GM12878 (cell line): ENCODE results near the gene LAS1L. TPM values are rescaled to one million over a fixed set of nuclear protein-coding genes. Genes with fewer than 3 reads are reported as not detected.

Source experiments
- ATAC-seq: fragments of 200-7000 bp; cut with Tn5 transposase; 3 replicates; pipeline ENCODE4 v1.9.1; 2020; ENCODE audit warnings: mild to moderate bottlenecking, moderate library complexity
- BruUV-seq: library from RNA; stranded (reverse); fragments of 400-500 nt; replicated peaks from 2 replicates; lab custom pipeline; 2021; lab: Mats Ljungman, UMichigan
- CTCF ChIA-PET: fragments of 300-600 bp; sonication (Branson Sonifier 250); formaldehyde crosslinking; extraction: SDS; loops from one replicate; lab custom pipeline; 2021; ENCODE audit warnings: inconsistent platforms; lab: Yijun Ruan, JAX
- POLR2A ChIA-PET: fragments of 350-600 bp; formaldehyde crosslinking; extraction: SDS; loops from one replicate; lab custom pipeline; 2021; ENCODE audit warnings: inconsistent platforms; lab: Charles Lee
- RAD21 ChIA-PET: fragments of 300-600 bp; sonication (Branson Sonifier 250); formaldehyde crosslinking; loops from one replicate; lab custom pipeline; 2023; ENCODE audit warnings: antibody characterized with exemption; ENCODE audit not compliant: unreplicated experiment; lab: Charles Lee
- SMC1A ChIA-PET: fragments of 300-600 bp; sonication (Branson Sonifier 250); formaldehyde crosslinking; loops from one replicate; lab custom pipeline; 2023; ENCODE audit not compliant: unreplicated experiment, uncharacterized antibody; lab: Charles Lee
- DNase-seq: peaks from one replicate; pipeline ENCODE4 v3.0.0-alpha.2; 2011; ENCODE audit warnings: low read depth, low spot score
- FAIRE-seq: peaks from 3 replicates; lab custom pipeline; 2011; peaks lifted over from hg19 to GRCh38; lab: Jason Lieb, UNC
- H2AFZ ChIP-seq: 2 replicates; pipeline ENCODE4 v1.6.0; 2011; ENCODE audit warnings: low read depth, low read length, control low read depth; ENCODE audit not compliant: control insufficient read depth
- H3K27ac ChIP-seq: 2 replicates; pipeline ENCODE4 v1.5.1; 2011; ENCODE audit warnings: control low read depth; ENCODE audit not compliant: control insufficient read depth, insufficient read depth
- H3K27me3 ChIP-seq, 2 experiments: replicated peaks in 1 of 2; 2 replicates each; pipeline versions ENCODE4 v1.6.0 to v1.6.1; 2011; ENCODE audit warnings: low read length in 1 of 2; ENCODE audit not compliant: control insufficient read depth in 2 of 2, insufficient read depth in 2 of 2
- H3K36me3 ChIP-seq, 2 experiments: 2 replicates each; pipeline ENCODE4 v1.5.1; 2011; ENCODE audit warnings: low read length in 1 of 2; ENCODE audit not compliant: control insufficient read depth in 2 of 2, insufficient read depth in 2 of 2
- H3K4me1 ChIP-seq: 2 replicates; pipeline ENCODE4 v1.6.1; 2011; ENCODE audit warnings: mild to moderate bottlenecking, low read length, moderate library complexity, mixed read lengths; ENCODE audit not compliant: control insufficient read depth, insufficient read depth
- H3K4me2 ChIP-seq: 2 replicates; pipeline ENCODE4 v1.6.0; 2011; ENCODE audit warnings: control low read depth; ENCODE audit not compliant: control insufficient read depth, insufficient read depth
- H3K4me3 ChIP-seq: fragments of 200-600 bp; sonication (generic); 2 replicates; pipeline ENCODE4 v1.5.1; 2016
- H3K79me2 ChIP-seq: 2 replicates; pipeline ENCODE4 v1.6.0; 2011; ENCODE audit warnings: low read length; ENCODE audit not compliant: control insufficient read depth, insufficient read depth
- H3K9ac ChIP-seq: 2 replicates; pipeline ENCODE4 v1.8.0; 2011; ENCODE audit warnings: low read length, control low read depth, mixed read lengths; ENCODE audit not compliant: control insufficient read depth, insufficient read depth
- H3K9me3 ChIP-seq: replicated peaks from 3 replicates; pipeline ENCODE4 v1.5.1; 2011; ENCODE audit warnings: mild to moderate bottlenecking, low read length; ENCODE audit not compliant: control insufficient read depth, insufficient read depth
- H4K20me1 ChIP-seq: 2 replicates; pipeline ENCODE4 v1.6.0; 2011; ENCODE audit not compliant: control insufficient read depth, insufficient read depth
- ASH2L ChIP-seq: fragments of 300-600, 200-600 bp; sonication (generic); IDR thresholded peaks from 2 replicates; pipeline ENCODE4 v1.6.1; 2017; ENCODE audit warnings: low read depth, mild to moderate bottlenecking, borderline replicate concordance
- CBX3 ChIP-seq: fragments of 200-600 bp; sonication (generic); IDR thresholded peaks from 2 replicates; pipeline ENCODE4 v1.6.1; 2016; ENCODE audit warnings: low read depth, borderline replicate concordance
- EP300 ChIP-seq, 2 experiments: fragments of 150-350 bp in 1 of 2; IDR thresholded peaks; 2 replicates each; pipeline ENCODE4 v1.6.1; 2011 to 2012; ENCODE audit warnings: low read depth in 2 of 2, low read length in 2 of 2, borderline replicate concordance in 1 of 2, improper control_type of control experiment in 1 of 2, inconsistent platforms in 1 of 2; ENCODE audit not compliant: control insufficient read depth in 1 of 2
- EZH2 ChIP-seq: IDR thresholded peaks from 2 replicates; pipeline ENCODE4 v1.6.1; 2012; ENCODE audit warnings: low read depth, mild to moderate bottlenecking, control low read depth, inconsistent platforms, low read length, borderline replicate concordance; ENCODE audit not compliant: control insufficient read depth
- PKNOX1 ChIP-seq: fragments of 450-650 bp; IDR thresholded peaks from 2 replicates; pipeline ENCODE4 v1.6.1; 2016; ENCODE audit warnings: mild to moderate bottlenecking
- POLR2A ChIP-seq: IDR thresholded peaks from 2 replicates; pipeline ENCODE4 v1.6.1; 2011; ENCODE audit warnings: low read depth, mild to moderate bottlenecking, low read length
- RAD51 ChIP-seq: fragments of 450-650 bp; IDR thresholded peaks from 2 replicates; pipeline ENCODE4 v1.6.1; 2016; ENCODE audit warnings: moderate library complexity, mild to moderate bottlenecking, inconsistent platforms
- SP1 ChIP-seq: IDR thresholded peaks from one replicate; pipeline ENCODE4 v1.6.1; 2011; ENCODE audit warnings: low read depth, low read length
- YY1 ChIP-seq: IDR thresholded peaks from 2 replicates; pipeline ENCODE4 v1.6.1; 2011; ENCODE audit warnings: low read depth, mild to moderate bottlenecking, low read length
- ZSCAN29 ChIP-seq: fragments of 450-650 bp; IDR thresholded peaks from 2 replicates; pipeline ENCODE4 v1.6.1; 2017; ENCODE audit warnings: mild to moderate bottlenecking, moderate library complexity
- WGBS: methylation state at CpG from one replicate; pipeline ENCODE4 v1.1.6; 2016; ENCODE audit warnings: low lambda C conversion rate; ENCODE audit not compliant: insufficient replicate concordance, insufficient coverage; ENCODE audit errors: missing lambda C conversion rate; 5-methylcytosine and 5-hydroxymethylcytosine counted together
- in situ Hi-C: fragments of 300-500 bp; cut with MboI; formaldehyde crosslinking; loops from 9 replicates; pipeline ENCODE4 v1.14.3; 2018; ENCODE audit warnings: mixed read lengths
- intact Hi-C: fragments of 100-400 bp; cut with micrococcal nuclease; formaldehyde crosslinking; loops from one replicate; pipeline ENCODE4 v1.14.2; 2022; ENCODE audit not compliant: unreplicated experiment
- polyA plus RNA-seq, 11 experiments: library from polyadenylated mRNA; depleted of rRNA in 4 of 11; unstranded in 6 of 11; stranded (reverse) in 5 of 11; fragments of >200 nt; fragmentation: Nextera tagmentation in 4 of 11; fragmentation: Illumina TruSeq in 1 of 11; extraction: Ambion mirVana in 4 of 11; extraction: Trizol in 1 of 11; gene quantifications; 1 replicate in 1 of 11; 2 replicates in 10 of 11; pipeline versions ENCODE4 v1.2.1 to v1.2.3, GENCODE V29; 2011 to 2016; ENCODE audit warnings: inconsistent platforms in 2 of 11, missing spikeins in 2 of 11, low read depth in 1 of 11
- total RNA-seq, 4 experiments: library from RNA; depleted of rRNA in 3 of 4; stranded (reverse); fragments of >200 nt in 3 of 4; fragmentation: Illumina TruSeq in 1 of 4; extraction: Trizol in 1 of 4; gene quantifications; 2 replicates each; pipeline versions ENCODE4 v1.2.1 to v1.2.3, GENCODE V29; 2013 to 2021

The LAS1L gene
- total and polyA plus RNA-seq, 10 of the 15 experiments (the other 5 are each of a cell fraction or from before 2014, with no cell fraction given), result 27.4 to 100 (median 56.4) TPM

- no peak for TF ChIP-seq EP300 (IDR thresholded peaks at IDR 0.05; ENCODE audit: borderline replicate concordance in 1 of 2, control insufficient read depth in 1 of 2, low read depth in 2 of 2, low read length in 2 of 2)
- TF ChIP-seq ZSCAN29, result no peak
Measured at GRCh38 chrX:65508851-65509250, 25.7 kb downstream of the LAS1L start (continued).

GRCh38 chrX:65502618-65503017, 32.0 kb downstream of the LAS1L start:
- Histone ChIP-seq H3K4me1 (no peaks in the 10 kb centered on the region), H3K4me3 (no peak overlapping the region), H3K9me3 (no peaks in the 10 kb centered on the region), H3K9ac (no peak overlapping the region), H3K27ac (no peak overlapping the region), H3K79me2 (no peaks in the 10 kb centered on the region), H3K27me3 (no peaks in the 10 kb centered on the region), H3K36me3 (no peaks in the 10 kb centered on the region), H3K4me2 (no peak overlapping the region), H2AFZ (no peak overlapping the region), H4K20me1 (no peaks in the 10 kb centered on the region)
- intact Hi-C loops (no loop called here), in situ Hi-C loops (no loop called here)
- SMC1A ChIA-PET, result no interaction called here
- POLR2A ChIA-PET, result no interaction called here
- no TSS peak for BruUV-seq
- FAIRE-seq, result no peak
- DNase-seq, result no peak
- WGBS, result 66% methylated on average over 11 of the region's 11 CpGs
- TF ChIP-seq SP1 (no peak), CBX3 (no peak), PKNOX1 (no peak), RAD51 (no peak), YY1 (no peak), EZH2 (no peak), ASH2L (no peak), POLR2A (0 out of 2 replicates have a peak, but pooled peaks have one; percentile 19)
- CTCF ChIA-PET, result interaction anchor here (1.3 kb wide), 1 partner anchor 26 kb away, joined by 4 read pairs; no protein-coding TSS in a partner anchor
- RAD21 ChIA-PET, result no interaction called here
- ATAC-seq, result no peak
